ENCODE measurements around the gene FLOT2. TPM values are rescaled to one million over a fixed set of nuclear protein-coding genes. Genes with fewer than 3 reads are reported as not detected.
"Not testable (repeated sequence)": the region's sequence is repeated elsewhere in the genome, so short reads cannot be mapped to it uniquely, and the experiment has no call there.

The FLOT2 gene
- total and polyA plus RNA-seq, 7 experiments from 2014 or later, result 134 to 309 (median 228) TPM

GRCh38 chr17:28898527-28898955 is 1.0 kb upstream of the FLOT2 start:
- ChIA-PET POLR2A (interaction anchor here (0.6 to 12.7 kb wide), 15 partner anchors 12 to 182 kb away, joined by 3 to 183 read pairs (median 4); partner anchors contain the start of genes ERAL1, FAM222B, NEK8 and PHF12), CTCF (interaction anchor here (0.6 to 1.8 kb wide), 7 partner anchors 23 to 172 kb away, joined by 3 to 8 read pairs (median 5); partner anchors contain the start of gene TLCD1)
- no peaks in the 10 kb centered on the region for H3K9me3 ChIP-seq (ENCODE audit: control insufficient read depth in 2 of 3, low read length in 3 of 3)
- peaks cover 0 to 7% (median 0%) of the 10 kb centered on the region in 3 experiments for H3K36me3 ChIP-seq (ENCODE audit: control insufficient read depth in 2 of 3, insufficient read depth in 3 of 3, low read length in 3 of 3)
- H3K4me1 Mint-ChIP-seq, result peaks cover 24 to 75% (median 60%) of the 10 kb centered on the region in 7 donors
- DNase-seq (no peak), ATAC-seq (no peak)
- no peaks in the 10 kb centered on the region for H3K27me3 Mint-ChIP-seq
- intact Hi-C loops (cut with micrococcal nuclease), result loop anchor here in 1 of 2 donors (5.0 kb wide), 1 partner anchor 236 kb away; the partner anchor contains the start of genes SDF2 and SUPT6H
- H3K27ac ChIP-seq (ENCODE audit: low read depth, low read length), result peak overlapping the region; percentile 96
- no peaks in the 10 kb centered on the region for H3K9me3 Mint-ChIP-seq
- H3K4me3 ChIP-seq (ENCODE audit: low read length), result no peak overlapping the region
- H3K27ac Mint-ChIP-seq, result peak overlapping the region in 8 of 9 donors; percentile 30 to 97 (median 63)
- H3K27me3 ChIP-seq (ENCODE audit: control insufficient read depth in 2 of 2, insufficient read depth in 2 of 2, low read length in 2 of 2), result no peaks in the 10 kb centered on the region
- peaks cover 32 to 39% of the 10 kb centered on the region in 2 donors for H3K4me1 ChIP-seq (ENCODE audit: control insufficient read depth in 2 of 2, insufficient read depth in 2 of 2, low read length in 2 of 2)
- peak overlapping the region in 6 of 10 donors; percentile 60 to 98 (median 97) for H3K4me3 Mint-ChIP-seq
- peaks cover 0 to 27% (median 5%) of the 10 kb centered on the region in 5 donors for H3K36me3 Mint-ChIP-seq

DNA sequence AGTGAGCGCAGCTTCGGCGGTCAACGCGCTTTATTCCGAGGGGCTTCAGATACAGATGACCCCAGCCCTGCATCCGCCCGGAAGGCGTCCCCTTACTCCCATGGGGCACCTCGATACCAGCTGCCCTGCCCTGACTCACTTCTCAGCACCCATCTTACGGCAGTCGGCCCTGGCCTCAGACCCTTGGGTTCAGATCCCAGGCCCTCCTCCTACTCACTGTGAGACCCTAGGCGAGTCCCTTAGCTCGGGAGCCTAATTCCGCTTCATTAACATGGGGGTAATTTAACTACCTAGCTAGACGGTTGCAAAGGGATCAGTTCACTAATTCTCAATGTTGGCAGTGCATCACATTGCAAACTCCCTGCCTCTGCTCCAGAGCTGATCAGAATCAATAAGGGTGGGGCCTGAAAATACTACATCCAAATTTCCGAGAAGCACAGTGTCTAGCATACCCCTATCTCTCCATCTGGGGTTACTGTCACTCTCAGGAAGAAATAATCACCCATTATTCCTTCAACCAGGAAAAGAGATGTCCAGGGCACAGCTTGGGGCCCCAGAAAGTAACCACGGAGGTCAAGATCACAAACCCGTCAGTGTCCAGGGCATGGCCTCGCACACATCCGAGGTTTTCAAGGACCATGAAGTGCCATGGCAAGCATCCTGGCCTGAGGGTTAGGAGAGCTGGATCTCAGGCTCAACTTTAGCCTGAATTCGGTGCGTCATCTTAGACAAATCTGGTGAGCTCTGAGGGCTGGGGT is 415 bp upstream of the FLOT2 start:
- H3K4me3 Mint-ChIP-seq, result peak overlapping the region; percentile 86 to 98 (median 96)
- DNase-seq, result peak in 1 of 9 donors; percentile 24
- Histone ChIP-seq H3K4me1 (ENCODE audit: control insufficient read depth in 2 of 2, insufficient read depth in 2 of 2, low read length in 2 of 2) (peaks cover 37 to 38% of the 10 kb centered on the region in 2 donors), H3K9me3 (ENCODE audit: control insufficient read depth in 2 of 3, low read length in 3 of 3) (no peaks in the 10 kb centered on the region), H3K27ac (ENCODE audit: low read depth, low read length) (peak overlapping the region; percentile 96), H3K4me3 (ENCODE audit: low read length) (peak overlapping the region; percentile 82), H3K36me3 (ENCODE audit: control insufficient read depth in 2 of 3, insufficient read depth in 3 of 3, low read length in 3 of 3) (peaks cover 0 to 7% (median 0%) of the 10 kb centered on the region in 3 experiments), H3K27me3 (ENCODE audit: control insufficient read depth in 2 of 2, insufficient read depth in 2 of 2, low read length in 2 of 2) (no peaks in the 10 kb centered on the region)
- no peak for ATAC-seq
- H3K27ac Mint-ChIP-seq, result peak overlapping the region; percentile 95 to 99 (median 96)
- CTCF ChIA-PET, result interaction anchor here (0.6 to 1.8 kb wide), 10 partner anchors 10 to 171 kb away, joined by 3 to 8 read pairs (median 4); partner anchors contain the start of genes NEK8 and TLCD1
- H3K4me1 Mint-ChIP-seq, result peaks cover 30 to 75% (median 61%) of the 10 kb centered on the region in 7 donors
- intact Hi-C loops (cut with micrococcal nuclease), result loop anchor here (1.0 to 5.0 kb wide), 8 partner anchors 27 to 236 kb away; partner anchors contain the start of genes FAM222B (in 1 of the 2), SDF2 (in 1 of the 2) and SUPT6H (in 1 of the 2)
- peaks cover 0 to 31% (median 5%) of the 10 kb centered on the region in 5 donors for H3K36me3 Mint-ChIP-seq
- no peaks in the 10 kb centered on the region for H3K9me3 Mint-ChIP-seq
- no peaks in the 10 kb centered on the region for H3K27me3 Mint-ChIP-seq
- POLR2A ChIA-PET, result interaction anchor here (0.6 to 12.7 kb wide), 20 partner anchors 11 to 591 kb away, joined by 3 to 183 read pairs (median 4); partner anchors contain the start of genes ERAL1, FAM222B, NEK8 and PHF12

DNA sequence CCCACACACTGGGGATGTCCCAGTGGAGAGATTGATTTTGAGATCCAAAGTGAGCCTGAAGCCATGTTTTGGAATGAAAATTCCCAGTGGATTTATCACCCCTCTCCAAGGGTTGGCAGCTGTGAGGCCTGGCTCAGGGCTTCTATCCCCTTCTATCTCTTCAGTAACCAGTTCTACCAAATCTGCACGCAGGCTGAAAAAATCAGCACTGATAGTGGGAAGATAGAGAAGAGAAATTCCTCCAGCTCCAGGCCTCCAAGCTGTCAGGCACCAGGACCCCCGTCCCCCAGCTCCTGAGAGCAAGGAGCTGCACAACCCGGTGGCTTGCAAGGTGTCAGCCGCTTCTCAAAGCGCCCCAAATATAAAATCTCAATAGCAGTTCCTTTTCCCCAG is 1.0 kb downstream of the FLOT2 start:
- Mint-ChIP-seq H3K9me3 (no peaks in the 10 kb centered on the region), H3K36me3 (peaks cover 0 to 29% (median 3%) of the 10 kb centered on the region in 5 donors), H3K27me3 (no peaks in the 10 kb centered on the region), H3K27ac (peak overlapping the region; percentile 81 to 99 (median 97)), H3K4me3 (peak overlapping the region; percentile 86 to 98 (median 96)), H3K4me1 (peaks cover 31 to 80% (median 64%) of the 10 kb centered on the region in 7 donors)
- ChIA-PET POLR2A (interaction anchor here (0.7 to 12.7 kb wide), 15 partner anchors 10 to 177 kb away, joined by 3 to 183 read pairs (median 4); partner anchors contain the start of genes ERAL1, FAM222B, NEK8 and PHF12), CTCF (interaction anchor here (1.5 kb wide), 1 partner anchor 25 kb away, joined by 3 read pairs; no protein-coding TSS in a partner anchor)
- Histone ChIP-seq H3K4me3 (ENCODE audit: low read length) (peak overlapping the region; percentile 82), H3K27me3 (ENCODE audit: control insufficient read depth in 2 of 2, insufficient read depth in 2 of 2, low read length in 2 of 2) (no peaks in the 10 kb centered on the region), H3K36me3 (ENCODE audit: control insufficient read depth in 2 of 3, insufficient read depth in 3 of 3, low read length in 3 of 3) (peaks cover 0 to 7% (median 0%) of the 10 kb centered on the region in 3 experiments), H3K9me3 (ENCODE audit: control insufficient read depth in 2 of 3, low read length in 3 of 3) (no peaks in the 10 kb centered on the region), H3K4me1 (ENCODE audit: control insufficient read depth in 2 of 2, insufficient read depth in 2 of 2, low read length in 2 of 2) (peaks cover 36 to 44% of the 10 kb centered on the region in 2 donors), H3K27ac (ENCODE audit: low read depth, low read length) (peak overlapping the region; percentile 96)
- ATAC-seq (no peak), DNase-seq (no peak)
- intact Hi-C loops (cut with micrococcal nuclease), result loop anchor here (2.0 to 5.0 kb wide), 2 partner anchors 26 to 234 kb away; partner anchors contain the start of genes SDF2 (in 1 of the 2) and SUPT6H (in 1 of the 2)

DNA sequence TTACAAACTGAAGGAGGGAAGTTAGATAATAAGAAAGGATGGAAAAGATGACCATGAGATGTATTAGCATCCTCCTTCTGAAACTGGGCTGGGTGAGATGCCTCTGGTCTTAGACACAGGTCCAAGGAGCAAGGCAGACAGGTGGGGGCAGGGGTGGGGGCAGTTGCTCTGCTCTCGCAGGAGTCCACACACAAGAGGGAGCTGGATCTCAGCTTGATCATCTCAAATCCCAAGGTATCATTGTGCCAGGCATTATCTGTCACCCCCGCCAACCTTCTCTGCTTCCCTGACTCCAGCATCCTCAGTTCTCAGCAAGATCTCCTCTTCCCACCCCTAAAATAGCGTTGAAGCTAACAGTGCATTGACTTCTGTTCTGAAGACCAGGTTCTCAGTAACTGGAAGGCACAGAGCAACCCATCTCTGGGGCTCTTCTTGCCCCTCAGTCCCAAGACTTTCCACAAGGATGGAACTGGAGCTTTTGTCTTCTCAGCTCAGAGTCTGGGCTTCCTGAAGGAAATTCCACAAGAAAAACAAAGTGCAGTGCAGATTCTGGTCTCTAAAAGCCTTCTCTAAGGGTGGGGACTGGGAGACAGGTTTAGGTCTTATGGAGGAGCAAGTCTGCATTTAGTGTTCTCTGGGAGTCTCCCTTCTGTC is 1.6 kb downstream of the FLOT2 start:
- H3K27me3 Mint-ChIP-seq, result no peaks in the 10 kb centered on the region
- Histone ChIP-seq H3K27me3 (ENCODE audit: control insufficient read depth in 2 of 2, insufficient read depth in 2 of 2, low read length in 2 of 2) (no peaks in the 10 kb centered on the region), H3K36me3 (ENCODE audit: control insufficient read depth in 2 of 3, insufficient read depth in 3 of 3, low read length in 3 of 3) (peaks cover 0 to 12% (median 0%) of the 10 kb centered on the region in 3 experiments), H3K9me3 (ENCODE audit: control insufficient read depth in 2 of 3, low read length in 3 of 3) (no peaks in the 10 kb centered on the region), H3K4me1 (ENCODE audit: control insufficient read depth in 2 of 2, insufficient read depth in 2 of 2, low read length in 2 of 2) (peaks cover 31 to 38% of the 10 kb centered on the region in 2 donors), H3K4me3 (ENCODE audit: low read length) (peak overlapping the region; percentile 82), H3K27ac (ENCODE audit: low read depth, low read length) (peak overlapping the region; percentile 96)
- H3K27ac Mint-ChIP-seq, result peak overlapping the region; percentile 39 to 99 (median 97)
- ChIA-PET POLR2A (interaction anchor here (0.7 to 12.7 kb wide), 13 partner anchors 9 to 176 kb away, joined by 3 to 183 read pairs (median 4); partner anchors contain the start of genes ERAL1, FAM222B, NEK8 and PHF12), CTCF (interaction anchor here (1.0 to 1.5 kb wide), 2 partner anchors 25 to 169 kb away, joined by 3 read pairs; no protein-coding TSS in a partner anchor)
- ATAC-seq, result no peak
- DNase-seq, result no peak
- peaks cover 0 to 31% (median 6%) of the 10 kb centered on the region in 5 donors for H3K36me3 Mint-ChIP-seq
- H3K4me3 Mint-ChIP-seq, result peak overlapping the region; percentile 86 to 98 (median 96)
- intact Hi-C loops (cut with micrococcal nuclease), result loop anchor here (2.0 to 5.0 kb wide), 2 partner anchors 25 to 234 kb away; partner anchors contain the start of genes SDF2 (in 1 of the 2) and SUPT6H (in 1 of the 2)
- no peaks in the 10 kb centered on the region for H3K9me3 Mint-ChIP-seq
- H3K4me1 Mint-ChIP-seq, result peaks cover 35 to 82% (median 67%) of the 10 kb centered on the region in 7 donors

GRCh38 chr17:28893248-28894183 is 4.0 kb downstream of the FLOT2 start:
- H3K27me3 Mint-ChIP-seq; H3K9me3 ChIP-seq (ENCODE audit: control insufficient read depth in 2 of 3, low read length in 3 of 3); H3K9me3 Mint-ChIP-seq; H3K27me3 ChIP-seq (ENCODE audit: control insufficient read depth in 2 of 2, insufficient read depth in 2 of 2, low read length in 2 of 2): not testable (repeated sequence)
- ChIA-PET CTCF (interaction anchor here (0.5 to 2.4 kb wide), 8 partner anchors 9 to 174 kb away, joined by 3 to 13 read pairs (median 4); partner anchors contain the start of genes DHRS13, RPL23A and TLCD1), POLR2A (interaction anchor here (0.6 to 12.7 kb wide), 13 partner anchors 8 to 172 kb away, joined by 3 to 183 read pairs (median 8); partner anchors contain the start of genes DHRS13, FAM222B, NEK8 and PHF12)
- peak; percentile 43 for ATAC-seq
- H3K4me1 ChIP-seq (ENCODE audit: control insufficient read depth in 2 of 2, insufficient read depth in 2 of 2, low read length in 2 of 2), result peaks cover 24 to 40% of the 10 kb centered on the region in 2 donors
- peak overlapping the region; percentile 78 for H3K27ac ChIP-seq (ENCODE audit: low read depth, low read length)
- H3K36me3 ChIP-seq (ENCODE audit: control insufficient read depth in 2 of 3, insufficient read depth in 3 of 3, low read length in 3 of 3), result peaks cover 0 to 14% (median 0%) of the 10 kb centered on the region in 3 experiments
- Mint-ChIP-seq H3K36me3 (peaks cover 0 to 22% (median 8%) of the 10 kb centered on the region in 5 donors), H3K4me1 (peaks cover 38 to 82% (median 66%) of the 10 kb centered on the region in 7 donors), H3K27ac (peak overlapping the region; percentile 93 to 99 (median 99)), H3K4me3 (peak overlapping the region; percentile 73 to 93 (median 86))
- H3K4me3 ChIP-seq (ENCODE audit: low read length), result peak overlapping the region; percentile 43
- DNase-seq, result peak in 3 of 9 donors; percentile 19 to 22 (median 21)
- intact Hi-C loops (cut with micrococcal nuclease), result loop anchor here (1.0 kb wide), 3 partner anchors 9 to 38 kb away; partner anchors contain the start of gene ERAL1 (in 1 of the 2)

All from naive thymus-derived CD4-positive, alpha-beta T cell (primary cell).